Hepatocyte (in vitro differentiated cells): ENCODE data around the gene GADD45B.

Experiments
- EZH2 ChIP-seq: fragments of 200-600 bp; sonication (generic); IDR thresholded peaks from 2 replicates; pipeline ENCODE4 v1.6.1; 2016; ENCODE audit warnings: antibody characterized with exemption, mild to moderate bottlenecking, borderline replicate concordance
- TF ChIP-seq, protein P1 (sequence below): fragments of 200-600 bp; sonication (generic); IDR thresholded peaks from 2 replicates; pipeline ENCODE4 v1.5.1; 2016; ENCODE audit warnings: antibody characterized with exemption, mild to moderate bottlenecking; ENCODE audit not compliant: poor library complexity

DNA sequence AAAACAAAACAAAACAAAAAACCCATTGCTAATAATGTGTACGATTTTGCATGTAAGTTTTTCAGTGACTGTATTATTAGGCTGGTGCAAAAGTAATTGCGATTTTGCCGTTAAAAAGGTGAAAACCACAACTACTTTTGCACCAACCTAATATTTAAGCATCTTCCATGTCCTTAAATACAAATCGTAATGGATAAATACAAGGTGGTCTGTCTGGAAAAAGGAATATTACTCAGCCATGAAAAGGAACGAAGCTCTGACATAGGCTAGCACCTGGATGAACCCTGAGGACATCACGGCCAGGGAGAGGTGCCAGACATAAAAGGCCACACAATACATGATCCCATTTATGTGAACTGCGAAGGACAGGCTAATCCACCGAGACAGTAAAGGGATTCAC lies 33.2 kb downstream of the GADD45B start:
- TF ChIP-seq, protein P1, sequence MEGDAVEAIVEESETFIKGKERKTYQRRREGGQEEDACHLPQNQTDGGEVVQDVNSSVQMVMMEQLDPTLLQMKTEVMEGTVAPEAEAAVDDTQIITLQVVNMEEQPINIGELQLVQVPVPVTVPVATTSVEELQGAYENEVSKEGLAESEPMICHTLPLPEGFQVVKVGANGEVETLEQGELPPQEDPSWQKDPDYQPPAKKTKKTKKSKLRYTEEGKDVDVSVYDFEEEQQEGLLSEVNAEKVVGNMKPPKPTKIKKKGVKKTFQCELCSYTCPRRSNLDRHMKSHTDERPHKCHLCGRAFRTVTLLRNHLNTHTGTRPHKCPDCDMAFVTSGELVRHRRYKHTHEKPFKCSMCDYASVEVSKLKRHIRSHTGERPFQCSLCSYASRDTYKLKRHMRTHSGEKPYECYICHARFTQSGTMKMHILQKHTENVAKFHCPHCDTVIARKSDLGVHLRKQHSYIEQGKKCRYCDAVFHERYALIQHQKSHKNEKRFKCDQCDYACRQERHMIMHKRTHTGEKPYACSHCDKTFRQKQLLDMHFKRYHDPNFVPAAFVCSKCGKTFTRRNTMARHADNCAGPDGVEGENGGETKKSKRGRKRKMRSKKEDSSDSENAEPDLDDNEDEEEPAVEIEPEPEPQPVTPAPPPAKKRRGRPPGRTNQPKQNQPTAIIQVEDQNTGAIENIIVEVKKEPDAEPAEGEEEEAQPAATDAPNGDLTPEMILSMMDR, result no peak
- TF ChIP-seq EZH2, result no peak
